ENCODE measurements around the gene ITGAV.

DNA sequence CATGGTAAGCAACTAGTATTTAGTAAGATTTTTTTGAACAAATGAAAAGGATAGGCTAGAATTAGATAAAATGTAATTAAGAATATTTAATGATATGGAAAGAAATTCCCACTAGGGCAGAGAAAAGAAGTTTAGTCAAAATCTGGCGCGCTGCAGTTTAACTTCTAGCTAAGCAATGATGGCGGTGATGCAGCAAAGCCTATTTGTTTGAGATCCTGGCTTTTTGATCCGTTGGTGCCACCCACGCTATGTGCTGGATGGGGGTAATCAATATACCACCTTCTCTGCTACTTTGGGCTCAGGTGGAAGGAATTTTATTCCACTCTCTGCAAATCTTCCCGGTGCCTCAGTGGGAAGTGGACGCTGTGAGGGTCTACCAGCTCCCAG, 103.6 kb downstream of the ITGAV start:
- no peak for TF ChIP-seq ZNF843 (tag by site-specific recombination; IDR thresholded peaks at IDR 0.05)
- TF ChIP-seq, protein P1, sequence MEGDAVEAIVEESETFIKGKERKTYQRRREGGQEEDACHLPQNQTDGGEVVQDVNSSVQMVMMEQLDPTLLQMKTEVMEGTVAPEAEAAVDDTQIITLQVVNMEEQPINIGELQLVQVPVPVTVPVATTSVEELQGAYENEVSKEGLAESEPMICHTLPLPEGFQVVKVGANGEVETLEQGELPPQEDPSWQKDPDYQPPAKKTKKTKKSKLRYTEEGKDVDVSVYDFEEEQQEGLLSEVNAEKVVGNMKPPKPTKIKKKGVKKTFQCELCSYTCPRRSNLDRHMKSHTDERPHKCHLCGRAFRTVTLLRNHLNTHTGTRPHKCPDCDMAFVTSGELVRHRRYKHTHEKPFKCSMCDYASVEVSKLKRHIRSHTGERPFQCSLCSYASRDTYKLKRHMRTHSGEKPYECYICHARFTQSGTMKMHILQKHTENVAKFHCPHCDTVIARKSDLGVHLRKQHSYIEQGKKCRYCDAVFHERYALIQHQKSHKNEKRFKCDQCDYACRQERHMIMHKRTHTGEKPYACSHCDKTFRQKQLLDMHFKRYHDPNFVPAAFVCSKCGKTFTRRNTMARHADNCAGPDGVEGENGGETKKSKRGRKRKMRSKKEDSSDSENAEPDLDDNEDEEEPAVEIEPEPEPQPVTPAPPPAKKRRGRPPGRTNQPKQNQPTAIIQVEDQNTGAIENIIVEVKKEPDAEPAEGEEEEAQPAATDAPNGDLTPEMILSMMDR (tag by site-specific recombination; IDR thresholded peaks at IDR 0.05) = no peak

All from HEK293 (cell line).